Stimulated activated CD4-positive, alpha-beta T cell treated with anti-CD3 and anti-CD28 coated beads, Interleukin-12 subunit alpha, Interleukin-12 subunit beta, amount 100 ng/mL, for 48 hours (primary cell): ENCODE data around the gene HNRNPA2B1.
"Not testable (repeated sequence)": the region's sequence is repeated elsewhere in the genome, so short reads cannot be mapped to it uniquely, and the experiment has no call there.

Experiments
- DNase-seq, 3 donors: peaks; one replicate each; pipeline ENCODE4 v3.0.0-alpha.2; 2020; ENCODE audit warnings: low read depth in 2 of 3, low spot score in 1 of 3

The HNRNPA2B1 gene

GRCh38 chr7:26198133-26198780 lies 2.3 kb downstream of the HNRNPA2B1 start:
- peak in 1 of 3 donors; percentile 55 for DNase-seq

- DNase-seq = no peak
Observed at GRCh38 chr7:26197153-26198115, 3.1 kb downstream of the HNRNPA2B1 start.

GRCh38 chr7:26195867-26196657 lies 4.5 kb downstream of the HNRNPA2B1 start:
- no peak for DNase-seq

GRCh38 chr7:26195182-26195581 lies 5.4 kb downstream of the HNRNPA2B1 start:
- DNase-seq = no peak

- not testable (repeated sequence) for DNase-seq
Observed at GRCh38 chr7:26194764-26195163, 5.8 kb downstream of the HNRNPA2B1 start.

- DNase-seq = no peak
Observed at GRCh38 chr7:26193432-26194207, 6.9 kb downstream of the HNRNPA2B1 start.

GRCh38 chr7:26192485-26193087 lies 8.0 kb downstream of the HNRNPA2B1 start:
- no peak for DNase-seq

- DNase-seq = no peak
Observed at GRCh38 chr7:26191974-26192479, 8.5 kb downstream of the HNRNPA2B1 start.

GRCh38 chr7:26191233-26191973 lies 9.1 kb downstream of the HNRNPA2B1 start:
- no peak for DNase-seq

- no peak for DNase-seq
Observed at GRCh38 chr7:26190417-26190869, 10.1 kb downstream of the HNRNPA2B1 start.

- DNase-seq = no peak
Observed at GRCh38 chr7:26189697-26190096, 10.8 kb downstream of the HNRNPA2B1 start.

GRCh38 chr7:26188957-26189541 lies 11.5 kb downstream of the HNRNPA2B1 start:
- DNase-seq = no peak

- DNase-seq = no peak
Observed at GRCh38 chr7:26188206-26188956, 12.2 kb downstream of the HNRNPA2B1 start.

- DNase-seq = no peak
Observed at GRCh38 chr7:26187380-26188205, 13.0 kb downstream of the HNRNPA2B1 start.

GRCh38 chr7:26186364-26187311 lies 13.9 kb downstream of the HNRNPA2B1 start:
- no peak for DNase-seq

- DNase-seq = no peak
Observed at GRCh38 chr7:26185844-26186180, 14.7 kb downstream of the HNRNPA2B1 start.
